Gastrocnemius medialis (tissue), 4 donors: ENCODE results near the gene PLK5. TPM values are rescaled to one million over a fixed set of nuclear protein-coding genes. Genes with fewer than 3 reads are reported as not detected.
A peak's percentile ranks its signal among the peaks of the same experiment; 100 is the strongest.

Source experiments
- ATAC-seq, 2 donors: fragments of 150-250 bp; one replicate each; pipeline ENCODE4 v1.9.1; 2016
- DNase-seq, 2 donors: peaks; one replicate each; pipeline ENCODE4 v3.0.0-alpha.2; 2019
- H3K27ac ChIP-seq, 4 donors: fragments of 200-600 bp; sonication (generic); 1 replicate in 1 of 4; 2 replicates in 3 of 4; pipeline ENCODE4 v1.5.1; 2016 to 2018; ENCODE audit warnings: mild to moderate bottlenecking in 2 of 4, moderate library complexity in 1 of 4
- H3K27me3 ChIP-seq, 3 donors: fragments of 200-600 bp; sonication (generic) in 2 of 3; 1 replicate in 1 of 3; 2 replicates in 2 of 3; pipeline versions ENCODE4 v1.5.1 to v1.6.0; 2016 to 2019; ENCODE audit warnings: mild to moderate bottlenecking in 1 of 3, moderate library complexity in 1 of 3
- H3K36me3 ChIP-seq, 2 donors: fragments of 200-600 bp; sonication (generic) in 1 of 2; one replicate each; pipeline ENCODE4 v1.5.1; 2017 to 2018
- H3K4me1 ChIP-seq, 2 donors: fragments of 200-600 bp; sonication (generic) in 1 of 2; one replicate each; pipeline ENCODE4 v1.5.1; 2016 to 2017; ENCODE audit warnings: mild to moderate bottlenecking in 2 of 2
- H3K4me3 ChIP-seq, 4 donors: fragments of 200-600 bp; sonication (generic) in 3 of 4; 1 replicate in 1 of 4; 2 replicates in 3 of 4; pipeline ENCODE4 v1.5.1; 2016 to 2019; ENCODE audit warnings: mild to moderate bottlenecking in 2 of 4
- H3K9me3 ChIP-seq, 3 donors: fragments of 200-600 bp; sonication (generic) in 2 of 3; 1 replicate in 1 of 3; 2 replicates in 2 of 3; pipeline ENCODE4 v1.5.1; 2016 to 2019
- POLR2A ChIP-seq, 2 donors: fragments of 450-650 bp; IDR thresholded peaks; one replicate each; pipeline ENCODE4 v1.6.1; 2017; ENCODE audit warnings: antibody characterized with exemption in 2 of 2, mild to moderate bottlenecking in 2 of 2, moderate library complexity in 2 of 2
- in situ Hi-C, 4 donors: fragments of 200-750 bp; cut with MboI; loops; one replicate each; pipeline versions ENCODE4 v1.15.0 to v1.8.0; 2017; ENCODE audit warnings: low sequenced_read_pairs in 4 of 4
- intact Hi-C: fragments of 100-400 bp; cut with DNase I; formaldehyde crosslinking; loops from one replicate; pipeline ENCODE4 v1.15.1; 2023; ENCODE audit warnings: low total_unique reads
- total RNA-seq, 4 donors: library from RNA; depleted of rRNA; stranded (reverse); fragments of >200 nt; gene quantifications; one replicate each; pipeline versions ENCODE4 v1.1.0 to v1.2.3, GENCODE V29; 2016
- TF ChIP-seq, protein P1 (sequence below), 5 experiments: fragments of 450-650 bp in 3 of 5; fragments of 200-600 bp in 2 of 5; sonication (generic) in 2 of 5; IDR thresholded peaks in 4 of 5; conservative IDR thresholded peaks in 1 of 5; 1 replicate in 4 of 5; 2 replicates in 1 of 5; pipeline ENCODE4 v1.5.1; 2016 to 2019; ENCODE audit warnings: antibody characterized with exemption in 5 of 5, mild to moderate bottlenecking in 3 of 5, moderate library complexity in 3 of 5

PLK5 gene
- total RNA-seq, 4 donors from 2014 or later, result not detected

GRCh38 chr19:1508507-1508856 lies 15.4 kb upstream of the PLK5 start:
- Histone ChIP-seq H3K27ac (peak overlapping the region; percentile 82 to 99 (median 92)), H3K9me3 (no peaks in the 10 kb centered on the region), H3K4me1 (peaks cover 4 to 24% of the 10 kb centered on the region in 2 donors), H3K27me3 (no peaks in the 10 kb centered on the region), H3K4me3 (peak overlapping the region; percentile 42 to 68 (median 59)), H3K36me3 (no peaks in the 10 kb centered on the region)
- intact Hi-C loops, result loop anchor here (2.0 kb wide), 1 partner anchor 18 kb away; the partner anchor contains the start of genes PCSK4 and REEP6
- in situ Hi-C loops, result no loop called here
- TF ChIP-seq, protein P1, sequence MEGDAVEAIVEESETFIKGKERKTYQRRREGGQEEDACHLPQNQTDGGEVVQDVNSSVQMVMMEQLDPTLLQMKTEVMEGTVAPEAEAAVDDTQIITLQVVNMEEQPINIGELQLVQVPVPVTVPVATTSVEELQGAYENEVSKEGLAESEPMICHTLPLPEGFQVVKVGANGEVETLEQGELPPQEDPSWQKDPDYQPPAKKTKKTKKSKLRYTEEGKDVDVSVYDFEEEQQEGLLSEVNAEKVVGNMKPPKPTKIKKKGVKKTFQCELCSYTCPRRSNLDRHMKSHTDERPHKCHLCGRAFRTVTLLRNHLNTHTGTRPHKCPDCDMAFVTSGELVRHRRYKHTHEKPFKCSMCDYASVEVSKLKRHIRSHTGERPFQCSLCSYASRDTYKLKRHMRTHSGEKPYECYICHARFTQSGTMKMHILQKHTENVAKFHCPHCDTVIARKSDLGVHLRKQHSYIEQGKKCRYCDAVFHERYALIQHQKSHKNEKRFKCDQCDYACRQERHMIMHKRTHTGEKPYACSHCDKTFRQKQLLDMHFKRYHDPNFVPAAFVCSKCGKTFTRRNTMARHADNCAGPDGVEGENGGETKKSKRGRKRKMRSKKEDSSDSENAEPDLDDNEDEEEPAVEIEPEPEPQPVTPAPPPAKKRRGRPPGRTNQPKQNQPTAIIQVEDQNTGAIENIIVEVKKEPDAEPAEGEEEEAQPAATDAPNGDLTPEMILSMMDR (IDR thresholded peaks at IDR 0.05 in 4 of 5, conservative IDR thresholded peaks at IDR 0.05 in 1 of 5), result no peak
- TF ChIP-seq POLR2A (IDR thresholded peaks at IDR 0.05), result no peak
- DNase-seq (no peak), ATAC-seq (no peak)

GRCh38 chr19:1509602-1510441 lies 14.1 kb upstream of the PLK5 start:
- Histone ChIP-seq H3K27me3 (no peaks in the 10 kb centered on the region), H3K4me1 (peaks cover 7 to 35% of the 10 kb centered on the region in 2 donors), H3K36me3 (no peaks in the 10 kb centered on the region), H3K9me3 (no peaks in the 10 kb centered on the region), H3K27ac (peak overlapping the region in 2 of 4 donors; percentile 39 to 90), H3K4me3 (no peak overlapping the region)
- intact Hi-C loops, result loop anchor here (2.0 to 5.0 kb wide), 3 partner anchors 19 to 233 kb away; partner anchors contain the start of genes FAM174C, PCSK4, REEP6 and TCF3
- ATAC-seq (no peak), DNase-seq (no peak)
- in situ Hi-C loops, result no loop called here
- no peak for TF ChIP-seq POLR2A (IDR thresholded peaks at IDR 0.05)
- TF ChIP-seq, protein P1 (IDR thresholded peaks at IDR 0.05 in 4 of 5, conservative IDR thresholded peaks at IDR 0.05 in 1 of 5), result no peak

DNA sequence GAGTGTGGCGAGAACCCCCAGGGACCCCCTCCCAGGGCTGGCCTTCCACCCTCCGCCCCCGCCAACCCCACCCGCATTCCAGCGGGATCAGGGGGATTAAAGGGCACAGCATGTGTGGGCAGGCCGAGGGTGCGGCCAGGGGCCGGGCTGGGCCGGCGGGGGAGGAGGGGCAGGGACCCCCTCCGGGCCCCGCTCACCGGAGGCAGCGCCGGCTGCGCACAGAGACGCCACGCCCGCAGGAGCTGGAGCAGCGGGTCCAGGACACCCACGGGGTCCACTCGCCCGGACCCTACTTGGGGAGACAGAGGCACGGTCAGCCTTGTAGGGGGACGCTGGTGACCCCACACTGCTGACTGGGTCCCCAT lies 13.5 kb upstream of the PLK5 start:
- Histone ChIP-seq H3K4me1 (peaks cover 7 to 36% of the 10 kb centered on the region in 2 donors), H3K9me3 (no peaks in the 10 kb centered on the region), H3K27ac (peak overlapping the region in 2 of 4 donors; percentile 39 to 90), H3K27me3 (no peaks in the 10 kb centered on the region), H3K36me3 (no peaks in the 10 kb centered on the region), H3K4me3 (no peak overlapping the region)
- in situ Hi-C loops, result no loop called here
- DNase-seq, result no peak
- TF ChIP-seq, protein P1 (IDR thresholded peaks at IDR 0.05 in 4 of 5, conservative IDR thresholded peaks at IDR 0.05 in 1 of 5), result no peak
- TF ChIP-seq POLR2A (IDR thresholded peaks at IDR 0.05), result no peak
- no peak for ATAC-seq
- intact Hi-C loops, result loop anchor here (5.0 kb wide), 2 partner anchors 142 to 233 kb away; partner anchors contain the start of genes FAM174C and TCF3

DNA sequence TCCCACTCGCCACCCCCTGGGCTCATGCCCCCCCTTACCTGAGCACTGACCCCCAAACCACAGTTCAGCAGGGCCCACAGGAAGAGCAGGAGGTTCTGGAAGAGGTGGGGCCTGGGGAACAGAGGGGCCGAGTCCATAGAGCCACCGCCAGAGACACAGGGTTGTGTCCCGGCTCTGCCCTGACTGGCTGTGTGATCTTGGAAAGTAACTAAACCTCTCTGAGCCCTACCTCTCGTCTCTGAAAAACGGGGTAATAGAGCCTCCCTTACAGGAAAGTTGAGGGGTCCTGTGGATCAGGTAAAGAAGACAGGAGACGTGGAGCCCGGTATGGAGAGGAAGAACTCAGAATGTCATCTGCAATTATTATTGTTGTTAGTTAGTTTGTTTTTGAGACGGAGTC lies 13.1 kb upstream of the PLK5 start:
- Histone ChIP-seq H3K4me3 (no peak overlapping the region), H3K27me3 (no peaks in the 10 kb centered on the region), H3K4me1 (peaks cover 7 to 36% of the 10 kb centered on the region in 2 donors), H3K9me3 (no peaks in the 10 kb centered on the region), H3K27ac (peak overlapping the region in 2 of 4 donors; percentile 39 to 90), H3K36me3 (no peaks in the 10 kb centered on the region)
- TF ChIP-seq, protein P1 (IDR thresholded peaks at IDR 0.05 in 4 of 5, conservative IDR thresholded peaks at IDR 0.05 in 1 of 5), result no peak
- TF ChIP-seq POLR2A (IDR thresholded peaks at IDR 0.05), result no peak
- intact Hi-C loops, result loop anchor here (5.0 kb wide), 2 partner anchors 141 to 234 kb away; partner anchors contain the start of genes FAM174C and TCF3
- in situ Hi-C loops, result no loop called here
- no peak for DNase-seq
- ATAC-seq, result no peak
